ENCODE results near the gene C12orf76. TPM values are rescaled to one million over a fixed set of nuclear protein-coding genes. Genes with fewer than 3 reads are reported as not detected.

Gene C12orf76
- total and polyA plus RNA-seq, 2 experiments from 2014 or later: 14.3 to 14.5 TPM

GRCh38 chr12:110001596-110001995 is 46.7 kb downstream of the C12orf76 start:
- no peak overlapping the region for H3K4me3 ChIP-seq
- peaks cover 19% of the 10 kb centered on the region for H3K27me3 ChIP-seq (ENCODE audit: insufficient read depth)
- DNase-seq (ENCODE audit: low spot score) (no peak), ATAC-seq (no peak)
- 0 out of 2 replicates have a peak, but pooled peaks cover 2% of the 10 kb centered on the region for H3F3A ChIP-seq (replicated peaks; ENCODE audit: low read depth)
- H3K9me2 ChIP-seq (ENCODE audit: insufficient read depth): 0 out of 2 replicates have a peak, but pooled peaks cover under 1% of the 10 kb centered on the region
- no peaks in the 10 kb centered on the region; the same call in 1 of the 2 replicates for H3K79me2 ChIP-seq (replicated peaks; ENCODE audit: insufficient read depth)
- H3K4me2 ChIP-seq: no peak overlapping the region
- H3K4me3 Mint-ChIP-seq: no peak overlapping the region
- H3K36me3 ChIP-seq (ENCODE audit: insufficient read depth): no peaks in the 10 kb centered on the region
- peaks cover 16% of the 10 kb centered on the region for H3K27me3 Mint-ChIP-seq (ENCODE audit: insufficient read depth, low read depth, poor library complexity)
- H2AFZ ChIP-seq: no peak overlapping the region
- no peaks in the 10 kb centered on the region for H3K9me3 Mint-ChIP-seq
- no peak overlapping the region for H3K27ac Mint-ChIP-seq
- H3K36me3 Mint-ChIP-seq (ENCODE audit: low read depth): no peaks in the 10 kb centered on the region; the same call in 2 of the 3 replicates
- no peaks in the 10 kb centered on the region; the same call in 1 of the 2 replicates for H4K20me1 ChIP-seq (replicated peaks; ENCODE audit: insufficient read depth)
- no peak for TF ChIP-seq REST (IDR thresholded peaks at IDR 0.05; ENCODE audit: unreplicated experiment)
- TF ChIP-seq, protein P1, sequence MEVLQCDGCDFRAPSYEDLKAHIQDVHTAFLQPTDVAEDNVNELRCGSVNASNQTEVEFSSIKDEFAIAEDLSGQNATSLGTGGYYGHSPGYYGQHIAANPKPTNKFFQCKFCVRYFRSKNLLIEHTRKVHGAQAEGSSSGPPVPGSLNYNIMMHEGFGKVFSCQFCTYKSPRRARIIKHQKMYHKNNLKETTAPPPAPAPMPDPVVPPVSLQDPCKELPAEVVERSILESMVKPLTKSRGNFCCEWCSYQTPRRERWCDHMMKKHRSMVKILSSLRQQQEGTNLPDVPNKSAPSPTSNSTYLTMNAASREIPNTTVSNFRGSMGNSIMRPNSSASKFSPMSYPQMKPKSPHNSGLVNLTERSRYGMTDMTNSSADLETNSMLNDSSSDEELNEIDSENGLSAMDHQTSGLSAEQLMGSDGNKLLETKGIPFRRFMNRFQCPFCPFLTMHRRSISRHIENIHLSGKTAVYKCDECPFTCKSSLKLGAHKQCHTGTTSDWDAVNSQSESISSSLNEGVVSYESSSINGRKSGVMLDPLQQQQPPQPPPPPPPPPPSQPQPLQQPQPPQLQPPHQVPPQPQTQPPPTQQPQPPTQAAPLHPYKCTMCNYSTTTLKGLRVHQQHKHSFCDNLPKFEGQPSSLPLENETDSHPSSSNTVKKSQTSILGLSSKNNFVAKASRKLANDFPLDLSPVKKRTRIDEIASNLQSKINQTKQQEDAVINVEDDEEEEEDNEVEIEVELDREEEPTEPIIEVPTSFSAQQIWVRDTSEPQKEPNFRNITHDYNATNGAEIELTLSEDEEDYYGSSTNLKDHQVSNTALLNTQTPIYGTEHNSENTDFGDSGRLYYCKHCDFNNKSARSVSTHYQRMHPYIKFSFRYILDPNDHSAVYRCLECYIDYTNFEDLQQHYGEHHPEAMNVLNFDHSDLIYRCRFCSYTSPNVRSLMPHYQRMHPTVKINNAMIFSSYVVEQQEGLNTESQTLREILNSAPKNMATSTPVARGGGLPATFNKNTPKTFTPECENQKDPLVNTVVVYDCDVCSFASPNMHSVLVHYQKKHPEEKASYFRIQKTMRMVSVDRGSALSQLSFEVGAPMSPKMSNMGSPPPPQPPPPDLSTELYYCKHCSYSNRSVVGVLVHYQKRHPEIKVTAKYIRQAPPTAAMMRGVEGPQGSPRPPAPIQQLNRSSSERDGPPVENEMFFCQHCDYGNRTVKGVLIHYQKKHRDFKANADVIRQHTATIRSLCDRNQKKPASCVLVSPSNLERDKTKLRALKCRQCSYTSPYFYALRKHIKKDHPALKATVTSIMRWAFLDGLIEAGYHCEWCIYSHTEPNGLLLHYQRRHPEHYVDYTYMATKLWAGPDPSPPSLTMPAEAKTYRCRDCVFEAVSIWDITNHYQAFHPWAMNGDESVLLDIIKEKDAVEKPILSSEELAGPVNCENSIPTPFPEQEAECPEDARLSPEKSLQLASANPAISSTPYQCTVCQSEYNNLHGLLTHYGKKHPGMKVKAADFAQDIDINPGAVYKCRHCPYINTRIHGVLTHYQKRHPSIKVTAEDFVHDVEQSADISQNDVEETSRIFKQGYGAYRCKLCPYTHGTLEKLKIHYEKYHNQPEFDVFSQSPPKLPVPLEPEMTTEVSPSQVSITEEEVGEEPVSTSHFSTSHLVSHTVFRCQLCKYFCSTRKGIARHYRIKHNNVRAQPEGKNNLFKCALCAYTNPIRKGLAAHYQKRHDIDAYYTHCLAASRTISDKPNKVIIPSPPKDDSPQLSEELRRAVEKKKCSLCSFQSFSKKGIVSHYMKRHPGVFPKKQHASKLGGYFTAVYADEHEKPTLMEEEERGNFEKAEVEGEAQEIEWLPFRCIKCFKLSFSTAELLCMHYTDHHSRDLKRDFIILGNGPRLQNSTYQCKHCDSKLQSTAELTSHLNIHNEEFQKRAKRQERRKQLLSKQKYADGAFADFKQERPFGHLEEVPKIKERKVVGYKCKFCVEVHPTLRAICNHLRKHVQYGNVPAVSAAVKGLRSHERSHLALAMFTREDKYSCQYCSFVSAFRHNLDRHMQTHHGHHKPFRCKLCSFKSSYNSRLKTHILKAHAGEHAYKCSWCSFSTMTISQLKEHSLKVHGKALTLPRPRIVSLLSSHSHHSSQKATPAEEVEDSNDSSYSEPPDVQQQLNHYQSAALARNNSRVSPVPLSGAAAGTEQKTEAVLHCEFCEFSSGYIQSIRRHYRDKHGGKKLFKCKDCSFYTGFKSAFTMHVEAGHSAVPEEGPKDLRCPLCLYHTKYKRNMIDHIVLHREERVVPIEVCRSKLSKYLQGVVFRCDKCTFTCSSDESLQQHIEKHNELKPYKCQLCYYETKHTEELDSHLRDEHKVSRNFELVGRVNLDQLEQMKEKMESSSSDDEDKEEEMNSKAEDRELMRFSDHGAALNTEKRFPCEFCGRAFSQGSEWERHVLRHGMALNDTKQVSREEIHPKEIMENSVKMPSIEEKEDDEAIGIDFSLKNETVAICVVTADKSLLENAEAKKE (CRISPR knock-in tag; IDR thresholded peaks at IDR 0.05): no peak
- no peak for TF ChIP-seq EZH2phosphoT487 (IDR thresholded peaks at IDR 0.05; ENCODE audit: unreplicated experiment)
- TF ChIP-seq ETS1 (IDR thresholded peaks at IDR 0.05): no peak
- TF ChIP-seq JUNB (IDR thresholded peaks at IDR 0.05; ENCODE audit: unreplicated experiment): no peak
- no peak for TF ChIP-seq ZNF114 (CRISPR knock-in tag; IDR thresholded peaks at IDR 0.05)
- no peak for TF ChIP-seq NANOG (IDR thresholded peaks at IDR 0.05; ENCODE audit: borderline replicate concordance)
- TF ChIP-seq STAT1 (IDR thresholded peaks at IDR 0.05; ENCODE audit: unreplicated experiment): no peak
- no peak for TF ChIP-seq CREB1 (CRISPR knock-in tag; IDR thresholded peaks at IDR 0.05; ENCODE audit: low read depth)
- no peak for TF ChIP-seq POLR2AphosphoS5 (IDR thresholded peaks at IDR 0.05; ENCODE audit: low read depth)
- TF ChIP-seq, protein P2, sequence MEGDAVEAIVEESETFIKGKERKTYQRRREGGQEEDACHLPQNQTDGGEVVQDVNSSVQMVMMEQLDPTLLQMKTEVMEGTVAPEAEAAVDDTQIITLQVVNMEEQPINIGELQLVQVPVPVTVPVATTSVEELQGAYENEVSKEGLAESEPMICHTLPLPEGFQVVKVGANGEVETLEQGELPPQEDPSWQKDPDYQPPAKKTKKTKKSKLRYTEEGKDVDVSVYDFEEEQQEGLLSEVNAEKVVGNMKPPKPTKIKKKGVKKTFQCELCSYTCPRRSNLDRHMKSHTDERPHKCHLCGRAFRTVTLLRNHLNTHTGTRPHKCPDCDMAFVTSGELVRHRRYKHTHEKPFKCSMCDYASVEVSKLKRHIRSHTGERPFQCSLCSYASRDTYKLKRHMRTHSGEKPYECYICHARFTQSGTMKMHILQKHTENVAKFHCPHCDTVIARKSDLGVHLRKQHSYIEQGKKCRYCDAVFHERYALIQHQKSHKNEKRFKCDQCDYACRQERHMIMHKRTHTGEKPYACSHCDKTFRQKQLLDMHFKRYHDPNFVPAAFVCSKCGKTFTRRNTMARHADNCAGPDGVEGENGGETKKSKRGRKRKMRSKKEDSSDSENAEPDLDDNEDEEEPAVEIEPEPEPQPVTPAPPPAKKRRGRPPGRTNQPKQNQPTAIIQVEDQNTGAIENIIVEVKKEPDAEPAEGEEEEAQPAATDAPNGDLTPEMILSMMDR (conservative IDR thresholded peaks at IDR 0.05; ENCODE audit: low read depth in 2 of 2): no peak
- no peak for TF ChIP-seq ZNF331 (CRISPR knock-in tag; IDR thresholded peaks at IDR 0.05; ENCODE audit: low read depth)
- TF ChIP-seq EZH2 (IDR thresholded peaks at IDR 0.05; ENCODE audit: low read depth, unreplicated experiment): no peak
- peaks cover 5% of the 10 kb centered on the region for H3K4me1 Mint-ChIP-seq
- H3K4me1 ChIP-seq (ENCODE audit: insufficient read depth): peaks cover 17% of the 10 kb centered on the region
- H3K27ac ChIP-seq (ENCODE audit: low read depth): no peak overlapping the region

Measured in GM23338 (cell line).